ENCODE results near the gene BARHL1. TPM values are rescaled to one million over a fixed set of nuclear protein-coding genes. Genes with fewer than 3 reads are reported as not detected.

BARHL1 gene
- total and polyA plus RNA-seq, 2 of the 13 experiments (the other 11 are each of a cell fraction or from before 2014, with no cell fraction given), result not detected

- no peak for TF ChIP-seq CHCHD3 (CRISPR knock-in tag; IDR thresholded peaks at IDR 0.05)
- TF ChIP-seq SMC3 (IDR thresholded peaks at IDR 0.05; ENCODE audit: low read length), result peak; percentile 72; the same call in 1 of the 2 replicates
- TF ChIP-seq MIER2 (CRISPR knock-in tag; IDR thresholded peaks at IDR 0.05), result 0 out of 2 replicates have a peak, but pooled peaks have one; percentile 41
- TF ChIP-seq ETV5 (CRISPR knock-in tag; IDR thresholded peaks at IDR 0.05; ENCODE audit: borderline replicate concordance), result peak; percentile 85
- TF ChIP-seq BATF2 (CRISPR knock-in tag; IDR thresholded peaks at IDR 0.05), result no peak
- TF ChIP-seq, protein P1, sequence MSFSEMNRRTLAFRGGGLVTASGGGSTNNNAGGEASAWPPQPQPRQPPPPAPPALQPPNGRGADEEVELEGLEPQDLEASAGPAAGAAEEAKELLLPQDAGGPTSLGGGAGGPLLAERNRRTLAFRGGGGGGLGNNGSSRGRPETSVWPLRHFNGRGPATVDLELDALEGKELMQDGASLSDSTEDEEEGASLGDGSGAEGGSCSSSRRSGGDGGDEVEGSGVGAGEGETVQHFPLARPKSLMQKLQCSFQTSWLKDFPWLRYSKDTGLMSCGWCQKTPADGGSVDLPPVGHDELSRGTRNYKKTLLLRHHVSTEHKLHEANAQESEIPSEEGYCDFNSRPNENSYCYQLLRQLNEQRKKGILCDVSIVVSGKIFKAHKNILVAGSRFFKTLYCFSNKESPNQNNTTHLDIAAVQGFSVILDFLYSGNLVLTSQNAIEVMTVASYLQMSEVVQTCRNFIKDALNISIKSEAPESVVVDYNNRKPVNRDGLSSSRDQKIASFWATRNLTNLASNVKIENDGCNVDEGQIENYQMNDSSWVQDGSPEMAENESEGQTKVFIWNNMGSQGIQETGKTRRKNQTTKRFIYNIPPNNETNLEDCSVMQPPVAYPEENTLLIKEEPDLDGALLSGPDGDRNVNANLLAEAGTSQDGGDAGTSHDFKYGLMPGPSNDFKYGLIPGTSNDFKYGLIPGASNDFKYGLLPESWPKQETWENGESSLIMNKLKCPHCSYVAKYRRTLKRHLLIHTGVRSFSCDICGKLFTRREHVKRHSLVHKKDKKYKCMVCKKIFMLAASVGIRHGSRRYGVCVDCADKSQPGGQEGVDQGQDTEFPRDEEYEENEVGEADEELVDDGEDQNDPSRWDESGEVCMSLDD (CRISPR knock-in tag; IDR thresholded peaks at IDR 0.05; ENCODE audit: borderline replicate concordance), result no peak
- TF ChIP-seq, protein P2, sequence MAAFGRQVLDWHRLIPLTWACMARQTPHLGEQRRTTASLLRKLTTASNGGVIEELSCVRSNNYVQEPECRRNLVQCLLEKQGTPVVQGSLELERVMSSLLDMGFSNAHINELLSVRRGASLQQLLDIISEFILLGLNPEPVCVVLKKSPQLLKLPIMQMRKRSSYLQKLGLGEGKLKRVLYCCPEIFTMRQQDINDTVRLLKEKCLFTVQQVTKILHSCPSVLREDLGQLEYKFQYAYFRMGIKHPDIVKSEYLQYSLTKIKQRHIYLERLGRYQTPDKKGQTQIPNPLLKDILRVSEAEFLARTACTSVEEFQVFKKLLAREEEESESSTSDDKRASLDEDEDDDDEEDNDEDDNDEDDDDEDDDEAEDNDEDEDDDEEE (CRISPR knock-in tag; IDR thresholded peaks at IDR 0.05), result no peak
- no peak for TF ChIP-seq CAMTA2 (CRISPR knock-in tag; IDR thresholded peaks at IDR 0.05; ENCODE audit: borderline replicate concordance)
- TF ChIP-seq CBFB (CRISPR knock-in tag; IDR thresholded peaks at IDR 0.05), result no peak
- TF ChIP-seq GFI1 (CRISPR knock-in tag; IDR thresholded peaks at IDR 0.05; ENCODE audit: borderline replicate concordance), result no peak
- TF ChIP-seq KLF13 (CRISPR knock-in tag; IDR thresholded peaks at IDR 0.05), result no peak
- TF ChIP-seq ZNF672 (CRISPR knock-in tag; IDR thresholded peaks at IDR 0.05), result no peak
- TF ChIP-seq, protein P3, sequence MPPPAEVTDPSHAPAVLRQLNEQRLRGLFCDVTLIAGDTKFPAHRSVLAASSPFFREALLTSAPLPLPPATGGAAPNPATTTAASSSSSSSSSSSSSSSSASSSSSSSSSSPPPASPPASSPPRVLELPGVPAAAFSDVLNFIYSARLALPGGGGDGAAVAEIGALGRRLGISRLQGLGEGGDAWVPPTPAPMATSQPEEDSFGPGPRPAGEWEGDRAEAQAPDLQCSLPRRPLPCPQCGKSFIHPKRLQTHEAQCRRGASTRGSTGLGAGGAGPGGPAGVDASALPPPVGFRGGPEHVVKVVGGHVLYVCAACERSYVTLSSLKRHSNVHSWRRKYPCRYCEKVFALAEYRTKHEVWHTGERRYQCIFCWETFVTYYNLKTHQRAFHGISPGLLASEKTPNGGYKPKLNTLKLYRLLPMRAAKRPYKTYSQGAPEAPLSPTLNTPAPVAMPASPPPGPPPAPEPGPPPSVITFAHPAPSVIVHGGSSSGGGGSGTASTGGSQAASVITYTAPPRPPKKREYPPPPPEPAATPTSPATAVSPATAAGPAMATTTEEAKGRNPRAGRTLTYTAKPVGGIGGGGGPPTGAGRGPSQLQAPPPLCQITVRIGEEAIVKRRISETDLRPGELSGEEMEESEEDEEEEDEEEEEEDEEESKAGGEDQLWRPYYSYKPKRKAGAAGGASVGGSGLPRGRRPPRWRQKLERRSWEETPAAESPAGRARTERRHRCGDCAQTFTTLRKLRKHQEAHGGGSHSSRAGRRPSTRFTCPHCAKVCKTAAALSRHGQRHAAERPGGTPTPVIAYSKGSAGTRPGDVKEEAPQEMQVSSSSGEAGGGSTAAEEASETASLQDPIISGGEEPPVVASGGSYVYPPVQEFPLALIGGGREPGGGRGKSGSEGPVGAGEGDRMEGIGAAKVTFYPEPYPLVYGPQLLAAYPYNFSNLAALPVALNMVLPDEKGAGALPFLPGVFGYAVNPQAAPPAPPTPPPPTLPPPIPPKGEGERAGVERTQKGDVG (CRISPR knock-in tag; IDR thresholded peaks at IDR 0.05; ENCODE audit: borderline replicate concordance), result no peak
- peak; percentile 26; the same call in 1 of the 2 replicates for TF ChIP-seq ZFP91 (CRISPR knock-in tag; IDR thresholded peaks at IDR 0.05; ENCODE audit: borderline replicate concordance)
- no peak for TF ChIP-seq ZNF619 (CRISPR knock-in tag; IDR thresholded peaks at IDR 0.05)
- 0 out of 2 replicates have a peak, but pooled peaks have one; percentile 42 for TF ChIP-seq SALL2 (CRISPR knock-in tag; IDR thresholded peaks at IDR 0.05)
- no peak for TF ChIP-seq ASH2L (IDR thresholded peaks at IDR 0.05; ENCODE audit: insufficient read length, low read depth, low read length)
- TF ChIP-seq RAD51 (IDR thresholded peaks at IDR 0.05; ENCODE audit: borderline replicate concordance), result no peak
- TF ChIP-seq ZNF501 (CRISPR knock-in tag; IDR thresholded peaks at IDR 0.05), result peak; percentile 49; the same call in 1 of the 2 replicates
- peak; percentile 93 for TF ChIP-seq STAG1 (CRISPR knock-in tag; IDR thresholded peaks at IDR 0.05)
- no peak for TF ChIP-seq ZNF788 (CRISPR knock-in tag; IDR thresholded peaks at IDR 0.05; ENCODE audit: borderline replicate concordance)
Measured at GRCh38 chr9:132575005-132575609, 7.3 kb upstream of the BARHL1 start (continued).

All from HepG2 (cell line).